BE2C (cell line): ENCODE measurements around the gene IGF2R.
"Not testable (repeated sequence)": the region's sequence is repeated elsewhere in the genome, so short reads cannot be mapped to it uniquely, and the experiment has no call there.

ENCODE experiments used
- DNase-seq: peaks from one replicate; pipeline ENCODE4 v3.0.0-alpha.2; 2020
- H3K27me3 ChIP-seq: fragments of 250-450 bp; sonication (Bioruptor Pico); 2 replicates; pipeline ENCODE4 v1.5.1; 2020; ENCODE audit warnings: mild to moderate bottlenecking
- H3K36me3 ChIP-seq: fragments of 250-450 bp; sonication (Bioruptor Pico); 2 replicates; pipeline ENCODE4 v1.5.1; 2020; ENCODE audit warnings: mild to moderate bottlenecking
- H3K4me1 ChIP-seq: fragments of 250-450 bp; sonication (Bioruptor Pico); 2 replicates; pipeline ENCODE4 v1.5.1; 2020
- H3K4me3 ChIP-seq: 2 replicates; pipeline ENCODE4 v1.5.1; 2011; ENCODE audit warnings: low read depth, low read length
- H3K9me3 ChIP-seq: fragments of 250-450 bp; sonication (Bioruptor Pico); 2 replicates; pipeline ENCODE4 v1.5.1; 2020
- TF ChIP-seq, protein P1 (sequence below): IDR thresholded peaks from 2 replicates; pipeline ENCODE4 v1.5.1; 2012; ENCODE audit warnings: mild to moderate bottlenecking, low read depth, low read length

Gene IGF2R

DNA sequence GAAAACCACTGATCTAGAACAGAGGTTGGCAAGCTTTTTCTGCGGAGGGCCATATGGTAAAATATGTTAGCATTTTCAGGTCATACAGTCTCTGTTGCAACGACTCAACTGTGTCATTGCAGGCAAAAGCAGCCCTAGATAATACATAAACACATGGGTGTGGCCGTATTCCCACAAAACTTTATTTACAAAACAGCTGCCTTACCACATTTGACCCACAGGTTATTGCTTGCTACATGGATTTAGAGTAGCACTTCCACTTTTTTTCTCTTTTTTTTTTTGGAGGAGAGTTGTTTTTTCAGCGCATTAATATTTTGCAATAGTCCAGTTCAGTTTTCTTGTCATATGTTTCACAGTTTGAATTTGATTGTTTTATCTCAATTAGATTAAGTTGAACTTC lies 2.5 kb upstream of the IGF2R start:
- H3K4me1 ChIP-seq = no peaks in the 10 kb centered on the region
- no peaks in the 10 kb centered on the region for H3K9me3 ChIP-seq
- no peak overlapping the region for H3K4me3 ChIP-seq
- no peak for DNase-seq
- H3K27me3 ChIP-seq = peaks cover 10% of the 10 kb centered on the region
- H3K36me3 ChIP-seq = no peaks in the 10 kb centered on the region
- TF ChIP-seq, protein P1, sequence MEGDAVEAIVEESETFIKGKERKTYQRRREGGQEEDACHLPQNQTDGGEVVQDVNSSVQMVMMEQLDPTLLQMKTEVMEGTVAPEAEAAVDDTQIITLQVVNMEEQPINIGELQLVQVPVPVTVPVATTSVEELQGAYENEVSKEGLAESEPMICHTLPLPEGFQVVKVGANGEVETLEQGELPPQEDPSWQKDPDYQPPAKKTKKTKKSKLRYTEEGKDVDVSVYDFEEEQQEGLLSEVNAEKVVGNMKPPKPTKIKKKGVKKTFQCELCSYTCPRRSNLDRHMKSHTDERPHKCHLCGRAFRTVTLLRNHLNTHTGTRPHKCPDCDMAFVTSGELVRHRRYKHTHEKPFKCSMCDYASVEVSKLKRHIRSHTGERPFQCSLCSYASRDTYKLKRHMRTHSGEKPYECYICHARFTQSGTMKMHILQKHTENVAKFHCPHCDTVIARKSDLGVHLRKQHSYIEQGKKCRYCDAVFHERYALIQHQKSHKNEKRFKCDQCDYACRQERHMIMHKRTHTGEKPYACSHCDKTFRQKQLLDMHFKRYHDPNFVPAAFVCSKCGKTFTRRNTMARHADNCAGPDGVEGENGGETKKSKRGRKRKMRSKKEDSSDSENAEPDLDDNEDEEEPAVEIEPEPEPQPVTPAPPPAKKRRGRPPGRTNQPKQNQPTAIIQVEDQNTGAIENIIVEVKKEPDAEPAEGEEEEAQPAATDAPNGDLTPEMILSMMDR = no peak

DNA sequence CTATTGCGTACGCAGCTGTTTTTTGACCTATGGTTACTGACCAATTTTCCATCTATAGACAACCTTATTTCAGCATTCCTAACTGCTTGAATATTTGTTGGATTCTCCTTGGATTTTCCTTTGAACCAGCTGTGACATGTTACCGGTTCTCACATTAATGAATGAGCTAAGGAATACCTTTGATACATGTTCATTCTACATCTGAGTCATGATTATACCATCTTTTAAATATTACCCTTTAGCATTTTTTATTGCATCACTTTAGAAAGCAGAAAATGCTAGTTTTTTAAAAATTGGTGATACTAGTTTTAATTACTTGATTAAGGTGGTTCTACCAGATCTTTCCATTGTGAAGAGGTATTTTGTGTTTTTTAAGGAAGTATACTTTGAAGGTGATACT lies 1.9 kb upstream of the IGF2R start:
- Histone ChIP-seq H3K36me3 (no peaks in the 10 kb centered on the region), H3K27me3 (peaks cover 3% of the 10 kb centered on the region), H3K4me1 (no peaks in the 10 kb centered on the region), H3K9me3 (no peaks in the 10 kb centered on the region), H3K4me3 (no peak overlapping the region)
- DNase-seq = no peak
- TF ChIP-seq, protein P1 = no peak

DNA sequence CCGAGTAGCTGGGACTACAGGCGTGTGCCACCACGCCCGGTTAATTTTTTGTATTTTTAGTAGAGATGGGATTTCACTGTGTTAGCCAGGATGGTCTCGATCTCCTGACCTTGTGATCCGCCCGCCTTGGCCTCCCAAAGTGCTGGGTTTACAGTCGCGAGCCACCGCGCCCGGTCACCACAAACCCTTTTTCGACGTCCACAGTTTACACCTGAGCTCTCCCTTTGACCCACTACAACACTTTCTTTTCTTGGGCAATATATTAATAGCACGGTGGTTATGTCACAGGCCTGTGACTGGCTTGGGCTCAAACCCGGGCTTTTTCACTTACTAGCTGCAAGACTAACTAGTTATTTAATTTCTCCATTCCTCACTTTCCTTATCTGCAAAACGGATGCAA lies 1.3 kb upstream of the IGF2R start:
- not testable (repeated sequence) for H3K27me3 ChIP-seq, H3K36me3 ChIP-seq, H3K4me3 ChIP-seq, DNase-seq, H3K9me3 ChIP-seq, H3K4me1 ChIP-seq

DNA sequence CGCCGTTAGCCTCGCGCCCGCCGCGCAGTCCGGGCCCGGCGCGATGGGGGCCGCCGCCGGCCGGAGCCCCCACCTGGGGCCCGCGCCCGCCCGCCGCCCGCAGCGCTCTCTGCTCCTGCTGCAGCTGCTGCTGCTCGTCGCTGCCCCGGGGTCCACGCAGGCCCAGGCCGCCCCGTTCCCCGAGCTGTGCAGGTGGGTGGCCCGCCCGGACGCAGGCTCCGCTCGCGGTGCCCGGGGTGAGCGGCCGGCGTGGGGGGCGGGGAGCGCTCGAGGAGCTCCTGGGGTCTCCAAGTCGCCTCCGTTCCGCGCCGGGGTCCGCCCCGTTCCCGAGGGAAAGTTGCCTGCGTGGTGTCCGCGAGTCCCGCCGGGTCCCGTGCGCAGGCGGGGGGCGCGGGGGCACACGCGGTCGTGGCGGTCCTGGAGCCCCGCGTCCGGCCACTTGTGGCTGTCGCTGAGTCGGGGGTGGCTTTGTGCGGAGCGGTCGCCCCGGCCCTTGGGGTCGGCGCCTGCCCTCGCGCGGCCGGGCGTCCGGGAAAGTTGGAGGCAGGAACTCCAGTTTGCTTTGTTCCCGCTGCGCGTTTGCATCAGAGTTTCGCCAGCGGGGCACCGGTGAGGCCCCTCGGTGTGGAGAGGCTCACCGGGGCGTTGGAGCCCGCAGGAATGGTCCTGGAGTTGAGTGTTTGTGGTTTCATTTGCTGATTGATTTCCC lies 476 bp downstream of the IGF2R start:
- no peaks in the 10 kb centered on the region for H3K36me3 ChIP-seq
- no peaks in the 10 kb centered on the region for H3K27me3 ChIP-seq
- no peaks in the 10 kb centered on the region for H3K9me3 ChIP-seq
- peak overlapping the region; percentile 76 for H3K4me3 ChIP-seq
- TF ChIP-seq, protein P1 = no peak
- H3K4me1 ChIP-seq = no peaks in the 10 kb centered on the region
- DNase-seq = peak; percentile 35

DNA sequence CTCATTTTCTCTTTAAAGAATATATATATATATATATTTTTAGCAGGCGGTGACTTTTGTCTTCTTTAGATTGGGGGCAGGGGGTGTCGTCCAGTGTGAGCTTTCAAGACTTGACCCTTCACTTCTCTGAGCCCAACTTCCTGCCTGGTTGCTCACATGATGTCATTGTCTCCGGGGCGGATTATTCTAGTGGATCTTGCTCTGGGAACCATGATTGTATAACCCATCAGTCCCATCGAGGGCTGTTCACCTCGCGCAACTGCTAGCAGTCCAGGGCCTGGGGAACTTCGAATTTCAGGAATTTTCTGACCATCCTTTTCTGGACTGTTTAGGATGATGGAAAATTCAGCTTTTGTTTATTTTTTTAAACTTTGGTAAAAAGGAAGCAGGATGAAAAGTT lies 1.0 kb downstream of the IGF2R start:
- Histone ChIP-seq H3K36me3 (no peaks in the 10 kb centered on the region), H3K4me3 (peak overlapping the region; percentile 76), H3K9me3 (no peaks in the 10 kb centered on the region), H3K4me1 (no peaks in the 10 kb centered on the region), H3K27me3 (no peaks in the 10 kb centered on the region)
- TF ChIP-seq, protein P1 = no peak
- peak; percentile 49 for DNase-seq

DNA sequence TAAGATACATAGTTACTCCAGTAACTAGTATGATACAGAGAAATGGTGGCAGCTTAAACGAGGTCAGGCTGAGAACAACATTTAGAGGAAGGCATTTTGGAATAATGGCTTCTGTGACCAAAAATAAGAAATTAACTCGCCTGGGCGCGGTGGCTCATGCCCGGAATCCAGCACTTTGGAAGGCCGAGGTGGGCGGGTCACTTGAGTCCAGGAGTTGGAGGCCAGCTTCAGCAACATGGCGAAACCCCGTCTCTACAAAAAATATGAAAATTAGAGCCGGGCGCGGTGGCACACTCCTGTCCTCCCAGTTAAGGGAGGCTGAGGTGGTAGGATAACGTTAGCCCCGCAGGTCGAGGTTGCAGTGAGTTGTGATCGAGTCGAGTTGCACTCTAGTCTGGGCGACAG lies 1.8 kb downstream of the IGF2R start:
- Histone ChIP-seq H3K4me1 (no peaks in the 10 kb centered on the region), H3K9me3 (no peaks in the 10 kb centered on the region), H3K36me3 (no peaks in the 10 kb centered on the region), H3K27me3 (no peaks in the 10 kb centered on the region), H3K4me3 (peak overlapping the region; percentile 76)
- TF ChIP-seq, protein P1 = no peak
- no peak for DNase-seq
